AG10803 (cell line): Measurements from ENCODE around the gene CORIN.

Experiments used
- DNase-seq: peaks from one replicate; pipeline ENCODE4 v3.0.0; 2010; ENCODE audit warnings: low read depth
- H3K4me3 ChIP-seq: 2 replicates; pipeline ENCODE4 v1.5.1; 2011; ENCODE audit warnings: mild to moderate bottlenecking, low read length, control low read depth
- CTCF ChIP-seq: conservative IDR thresholded peaks from 2 replicates; pipeline ENCODE4 v1.5.1; 2011; ENCODE audit warnings: mild to moderate bottlenecking, low read length, control low read depth, inconsistent platforms

CORIN gene

GRCh38 chr4:47798165-47798564 is 39.7 kb downstream of the CORIN start:
- no peak for DNase-seq
- H3K4me3 ChIP-seq: no peak overlapping the region
- no peak for TF ChIP-seq CTCF

- H3K4me3 ChIP-seq: no peak overlapping the region
- no peak for TF ChIP-seq CTCF
- no peak for DNase-seq
These were observed 45.9 kb downstream of the CORIN start for GRCh38 chr4:47791965-47792364.

- no peak for DNase-seq
- no peak for TF ChIP-seq CTCF
- no peak overlapping the region for H3K4me3 ChIP-seq
These were observed 47.8 kb downstream of the CORIN start for GRCh38 chr4:47790105-47790504.

GRCh38 chr4:47788126-47788525 is 49.7 kb downstream of the CORIN start:
- no peak for TF ChIP-seq CTCF
- no peak for DNase-seq
- H3K4me3 ChIP-seq: no peak overlapping the region

GRCh38 chr4:47786958-47787370 is 50.9 kb downstream of the CORIN start:
- TF ChIP-seq CTCF: no peak
- no peak overlapping the region for H3K4me3 ChIP-seq
- DNase-seq: no peak

- DNase-seq: no peak
- H3K4me3 ChIP-seq: no peak overlapping the region
- TF ChIP-seq CTCF: no peak
These were observed 52.7 kb downstream of the CORIN start for GRCh38 chr4:47785153-47785552.

- no peak for DNase-seq
- H3K4me3 ChIP-seq: no peak overlapping the region
- no peak for TF ChIP-seq CTCF
These were observed 53.6 kb downstream of the CORIN start for GRCh38 chr4:47784222-47784621.
